HG02884 (cell line): Measurements from ENCODE around the gene RAB33B.

ENCODE experiments used
- ATAC-seq: cut with Tn5 transposase; IDR thresholded peaks from one replicate; pipeline ENCODE4 v1.9.1; 2021; ENCODE audit warnings: mild to moderate bottlenecking, moderate library complexity; ENCODE audit not compliant: unreplicated experiment

The RAB33B gene

GRCh38 chr4:139503622-139504166, 49.8 kb downstream of the RAB33B start:
- no peak for ATAC-seq

- no peak for ATAC-seq
Measured at GRCh38 chr4:139506774-139507173, 52.9 kb downstream of the RAB33B start.

- no peak for ATAC-seq
Measured at GRCh38 chr4:139508581-139509237, 54.8 kb downstream of the RAB33B start.

- ATAC-seq = no peak
Measured at GRCh38 chr4:139509727-139510410, 55.9 kb downstream of the RAB33B start.

- ATAC-seq = no peak
Measured at GRCh38 chr4:139511320-139511719, 57.4 kb downstream of the RAB33B start.

- no peak for ATAC-seq
Measured at GRCh38 chr4:139514382-139515059, 60.6 kb downstream of the RAB33B start.

GRCh38 chr4:139515531-139515958, 61.6 kb downstream of the RAB33B start:
- ATAC-seq = no peak

GRCh38 chr4:139521754-139522401, 68.0 kb downstream of the RAB33B start:
- ATAC-seq = peak; percentile 41

- ATAC-seq = peak; percentile 11
Measured at GRCh38 chr4:139522457-139522856, 68.5 kb downstream of the RAB33B start.

GRCh38 chr4:139523076-139523475, 69.2 kb downstream of the RAB33B start:
- no peak for ATAC-seq

- ATAC-seq = no peak
Measured at GRCh38 chr4:139524062-139524631, 70.2 kb downstream of the RAB33B start.

- peak; percentile 33 for ATAC-seq
Measured at GRCh38 chr4:139525414-139525813, 71.5 kb downstream of the RAB33B start.
